Renal cortical epithelial cell (primary cell): ENCODE measurements around the gene UPK3BL2. TPM values are rescaled to one million over a fixed set of nuclear protein-coding genes. Genes with fewer than 3 reads are reported as not detected.
A peak's percentile ranks its signal among the peaks of the same experiment; 100 is the strongest.
"Not testable (repeated sequence)": the region's sequence is repeated elsewhere in the genome, so short reads cannot be mapped to it uniquely, and the experiment has no call there.

ENCODE experiments used
- DNase-seq: peaks from one replicate; pipeline ENCODE4 v3.0.0-alpha.2; 2011; ENCODE audit warnings: low read depth
- total RNA-seq: library from RNA; depleted of rRNA; stranded (reverse); fragments of >200 nt; gene quantifications from 2 replicates; pipeline ENCODE4 v1.2.3, GENCODE V29; 2014

Gene UPK3BL2
- total RNA-seq = 5.5 TPM in 1 of 2 replicates, not detected in the other

GRCh38 chr7:102543596-102543995 lies at the start of gene UPK3BL2:
Gene UPK3BL2 (minus strand): TSS chr7:102543696. CDS start chr7:102543636, 60 bp downstream.
- DNase-seq = not testable (repeated sequence)

GRCh38 chr7:102592477-102593019 lies 49.1 kb upstream of the UPK3BL2 start:
- DNase-seq = not testable (repeated sequence)

GRCh38 chr7:102589857-102590256 lies 46.4 kb upstream of the UPK3BL2 start:
- DNase-seq = not testable (repeated sequence)

GRCh38 chr7:102583495-102583894 lies 40.0 kb upstream of the UPK3BL2 start:
- not testable (repeated sequence) for DNase-seq

GRCh38 chr7:102581722-102582121 lies 38.2 kb upstream of the UPK3BL2 start:
- DNase-seq = not testable (repeated sequence)

GRCh38 chr7:102578486-102578885 lies 35.0 kb upstream of the UPK3BL2 start:
- DNase-seq = not testable (repeated sequence)

GRCh38 chr7:102577315-102578240 lies 34.1 kb upstream of the UPK3BL2 start:
- not testable (repeated sequence) for DNase-seq

GRCh38 chr7:102576363-102576762 lies 32.9 kb upstream of the UPK3BL2 start:
- DNase-seq = not testable (repeated sequence)

- not testable (repeated sequence) for DNase-seq
Observed at GRCh38 chr7:102574607-102575006, 31.1 kb upstream of the UPK3BL2 start.

- DNase-seq = peak; percentile 74
Observed at GRCh38 chr7:102572261-102573239, 29.1 kb upstream of the UPK3BL2 start, which contains the start of gene POLR2J3. Gene POLR2J3 (minus strand): TSS chr7:102572583. CDS start chr7:102572521, 62 bp downstream.

GRCh38 chr7:102568620-102569019 lies 25.1 kb upstream of the UPK3BL2 start:
- DNase-seq = not testable (repeated sequence)

- not testable (repeated sequence) for DNase-seq
Observed at GRCh38 chr7:102550808-102551422, 7.4 kb upstream of the UPK3BL2 start, which contains the start of gene SPDYE2. Gene SPDYE2 (plus strand): TSS chr7:102551226. CDS start chr7:102553256, 2,030 bp downstream.

GRCh38 chr7:102546353-102546752 lies 2.9 kb upstream of the UPK3BL2 start:
- not testable (repeated sequence) for DNase-seq

- not testable (repeated sequence) for DNase-seq
Observed at GRCh38 chr7:102545288-102545687, 1.8 kb upstream of the UPK3BL2 start.

GRCh38 chr7:102544372-102544771 lies 876 bp upstream of the UPK3BL2 start:
- not testable (repeated sequence) for DNase-seq

GRCh38 chr7:102542771-102543170 lies 725 bp downstream of the UPK3BL2 start:
- DNase-seq = not testable (repeated sequence)

- not testable (repeated sequence) for DNase-seq
Observed at GRCh38 chr7:102542083-102542482, 1.4 kb downstream of the UPK3BL2 start.

GRCh38 chr7:102540604-102541003 lies 2.9 kb downstream of the UPK3BL2 start:
- DNase-seq = not testable (repeated sequence)

GRCh38 chr7:102535062-102535615 lies 8.4 kb downstream of the UPK3BL2 start:
- not testable (repeated sequence) for DNase-seq

GRCh38 chr7:102532127-102532526 lies 11.4 kb downstream of the UPK3BL2 start:
- not testable (repeated sequence) for DNase-seq
